Endometrial microvascular endothelial cells (primary cell): Measurements from ENCODE around the gene PPP1R9A. TPM values are rescaled to one million over a fixed set of nuclear protein-coding genes. Genes with fewer than 3 reads are reported as not detected.

Source experiments
- in situ Hi-C: cut with HindIII; loops from 2 replicates; pipeline ENCODE4 v1.10.0; 2017; ENCODE audit warnings: low sequenced_read_pairs, low pct_unique_long_range_greater_than_20kb; ENCODE audit errors: inconsistent ontology term
- total RNA-seq: library from RNA; depleted of rRNA; stranded (reverse); fragments of >200 nt; gene quantifications from one replicate; pipeline ENCODE4 v1.2.3, GENCODE V29; 2015; ENCODE audit errors: inconsistent ontology term

PPP1R9A gene
- total RNA-seq = not detected

- in situ Hi-C loops = no loop called here
Observed at GRCh38 chr7:94907026-94907810, at the start of gene PPP1R9A. Gene PPP1R9A, plus strand, starts transcription at chr7:94907594. Its CDS starts 2,520 bp downstream, at chr7:94910114.

- in situ Hi-C loops = no loop called here
Observed at GRCh38 chr7:94871132-94871531, 36.3 kb upstream of the PPP1R9A start.

- in situ Hi-C loops = no loop called here
Observed at GRCh38 chr7:94873239-94873638, 34.2 kb upstream of the PPP1R9A start.

GRCh38 chr7:94874036-94874785 lies 33.2 kb upstream of the PPP1R9A start:
- in situ Hi-C loops = no loop called here

GRCh38 chr7:94875201-94875600 lies 32.2 kb upstream of the PPP1R9A start:
- in situ Hi-C loops = no loop called here

- in situ Hi-C loops = no loop called here
Observed at GRCh38 chr7:94877731-94878670, 29.4 kb upstream of the PPP1R9A start.

- in situ Hi-C loops = no loop called here
Observed at GRCh38 chr7:94882891-94883290, 24.5 kb upstream of the PPP1R9A start.

GRCh38 chr7:94883616-94884015 lies 23.8 kb upstream of the PPP1R9A start:
- in situ Hi-C loops = no loop called here

GRCh38 chr7:94888551-94888950 lies 18.8 kb upstream of the PPP1R9A start:
- in situ Hi-C loops = no loop called here

GRCh38 chr7:94888995-94889523 lies 18.3 kb upstream of the PPP1R9A start:
- in situ Hi-C loops = no loop called here

- in situ Hi-C loops = no loop called here
Observed at GRCh38 chr7:94890216-94890615, 17.2 kb upstream of the PPP1R9A start.

GRCh38 chr7:94893661-94894060 lies 13.7 kb upstream of the PPP1R9A start:
- in situ Hi-C loops = no loop called here

GRCh38 chr7:94897541-94897940 lies 9.9 kb upstream of the PPP1R9A start:
- in situ Hi-C loops = no loop called here

GRCh38 chr7:94898340-94898739 lies 9.1 kb upstream of the PPP1R9A start:
- in situ Hi-C loops = no loop called here

- in situ Hi-C loops = no loop called here
Observed at GRCh38 chr7:94901981-94902380, 5.4 kb upstream of the PPP1R9A start.

- in situ Hi-C loops = no loop called here
Observed at GRCh38 chr7:94903971-94904370, 3.4 kb upstream of the PPP1R9A start.

- in situ Hi-C loops = no loop called here
Observed at GRCh38 chr7:94904982-94905381, 2.4 kb upstream of the PPP1R9A start.

- in situ Hi-C loops = no loop called here
Observed at GRCh38 chr7:94906065-94906851, 1.1 kb upstream of the PPP1R9A start.
